Smooth muscle cell (in vitro differentiated cells): ENCODE results near the gene PLA2G4A. TPM values are rescaled to one million over a fixed set of nuclear protein-coding genes. Genes with fewer than 3 reads are reported as not detected.

Experiments used
- DNase-seq: peaks from one replicate; lab custom pipeline; 2025; ENCODE audit not compliant: unreplicated experiment; lab: John Stamatoyannopoulos, UW
- H2AFZ ChIP-seq: fragments of 200-600 bp; sonication (generic); 2 replicates; pipeline ENCODE4 v1.6.0; 2016; ENCODE audit warnings: antibody characterized with exemption, low read depth, mild to moderate bottlenecking
- H3F3A ChIP-seq: fragments of 200-600 bp; sonication (generic); 2 replicates; pipeline ENCODE4 v1.6.0; 2017; ENCODE audit warnings: antibody characterized with exemption, low read depth
- H3K27ac ChIP-seq: fragments of 200-600 bp; sonication (generic); 2 replicates; pipeline ENCODE4 v1.5.1; 2016; ENCODE audit warnings: low read depth, mild to moderate bottlenecking
- H3K27me3 ChIP-seq: fragments of 200-600 bp; sonication (generic); 2 replicates; pipeline ENCODE4 v1.6.1; 2016; ENCODE audit warnings: low read depth, mild to moderate bottlenecking
- H3K36me3 ChIP-seq: fragments of 200-600 bp; sonication (generic); 2 replicates; pipeline ENCODE4 v1.5.1; 2016; ENCODE audit warnings: low read depth
- H3K4me1 ChIP-seq: fragments of 200-600 bp; sonication (generic); 2 replicates; pipeline ENCODE4 v1.5.1; 2016; ENCODE audit warnings: low read depth
- H3K4me2 ChIP-seq: fragments of 200-600 bp; sonication (generic); 2 replicates; pipeline ENCODE4 v1.6.0; 2016; ENCODE audit warnings: mild to moderate bottlenecking
- H3K4me3 ChIP-seq: fragments of 200-600 bp; sonication (generic); 2 replicates; pipeline ENCODE4 v1.5.1; 2016; ENCODE audit warnings: mild to moderate bottlenecking
- H3K79me2 ChIP-seq: fragments of 200-600 bp; sonication (generic); 2 replicates; pipeline ENCODE4 v1.6.0; 2016; ENCODE audit warnings: low read depth, mild to moderate bottlenecking
- H3K9ac ChIP-seq: fragments of 200-600 bp; sonication (generic); 2 replicates; pipeline ENCODE4 v1.6.0; 2016; ENCODE audit warnings: low read depth
- H3K9me3 ChIP-seq: fragments of 200-600 bp; sonication (generic); replicated peaks from 2 replicates; pipeline ENCODE4 v1.5.1; 2016; ENCODE audit warnings: low read depth
- H4K20me1 ChIP-seq: fragments of 200-600 bp; sonication (generic); 2 replicates; pipeline ENCODE4 v1.6.0; 2016; ENCODE audit warnings: low read depth
- WGBS: methylation state at CpG from one replicate; pipeline ENCODE4 v1.1.7; 2016; ENCODE audit warnings: low lambda C conversion rate; 5-methylcytosine and 5-hydroxymethylcytosine counted together
- polyA plus RNA-seq: library from polyadenylated mRNA; unstranded; fragments of >200 nt; fragmentation: Nextera tagmentation; extraction: Ambion mirVana; gene quantifications from 2 replicates; pipeline ENCODE4 v1.2.1, GENCODE V29; 2016
- total RNA-seq: library from RNA; depleted of rRNA; stranded (reverse); fragments of >200 nt; gene quantifications from 2 replicates; pipeline ENCODE4 v1.2.3, GENCODE V29; 2014
- TF ChIP-seq, protein P1 (sequence below): fragments of 200-600 bp; sonication (generic); IDR thresholded peaks from 2 replicates; pipeline ENCODE4 v1.5.1; 2017; ENCODE audit warnings: borderline replicate concordance, mild to moderate bottlenecking, antibody characterized with exemption; ENCODE audit not compliant: insufficient read depth, poor library complexity, severe bottlenecking

PLA2G4A gene
- total and polyA plus RNA-seq, 2 experiments from 2014 or later: 3.3 to 7.8 TPM

DNA sequence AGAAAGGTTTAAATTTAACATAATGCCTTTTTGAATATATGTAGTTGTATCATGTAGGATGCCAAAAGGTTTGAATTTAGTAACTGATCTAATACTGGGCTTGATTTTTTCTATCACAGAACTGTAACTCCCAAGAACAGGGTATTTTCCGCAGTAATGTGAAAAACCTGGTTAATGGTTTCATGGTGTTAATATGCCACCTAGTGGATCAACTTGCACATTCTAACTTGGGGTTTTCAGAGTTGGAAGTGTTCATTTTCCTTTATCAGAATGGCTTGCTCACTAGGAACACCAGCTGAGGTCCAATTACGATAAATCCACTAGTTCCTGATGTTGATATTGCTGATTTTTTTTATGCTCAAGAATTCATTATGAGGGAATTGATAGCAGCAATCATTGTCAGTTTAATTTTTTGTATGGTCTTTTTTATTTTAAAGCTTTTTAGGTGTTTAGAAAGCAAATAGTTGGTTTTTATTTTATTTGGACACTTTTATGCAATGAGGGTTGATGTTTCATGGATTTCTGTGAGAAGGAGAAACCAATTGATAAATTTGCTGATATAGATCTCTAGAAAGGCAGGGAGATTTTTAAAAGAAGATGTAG lies 157.2 kb downstream of the PLA2G4A start:
- 24% methylated on average over 2 of the region's 2 CpGs for WGBS
- DNase-seq: no peak

DNA sequence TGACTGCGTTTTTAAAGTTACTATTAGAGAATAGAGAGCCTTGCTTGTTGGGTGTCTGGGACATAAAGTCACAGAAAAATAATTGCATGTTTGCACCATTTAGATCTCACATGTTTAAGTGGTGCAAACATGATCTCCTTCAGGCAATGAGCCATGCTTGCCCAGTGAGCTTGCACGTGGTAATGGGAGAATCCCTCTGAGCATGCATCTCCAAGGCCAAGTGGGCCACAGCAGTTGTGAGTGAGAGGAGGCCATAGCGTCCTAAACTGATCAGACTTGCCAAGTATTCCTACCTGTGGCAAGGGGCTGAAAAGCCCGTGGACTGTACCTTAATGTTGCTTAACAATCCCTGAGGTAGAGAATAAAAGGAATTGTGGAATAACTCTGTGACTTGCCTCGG lies 158.3 kb downstream of the PLA2G4A start:
- 80% methylated on average over 5 of the region's 5 CpGs for WGBS
- TF ChIP-seq, protein P1, sequence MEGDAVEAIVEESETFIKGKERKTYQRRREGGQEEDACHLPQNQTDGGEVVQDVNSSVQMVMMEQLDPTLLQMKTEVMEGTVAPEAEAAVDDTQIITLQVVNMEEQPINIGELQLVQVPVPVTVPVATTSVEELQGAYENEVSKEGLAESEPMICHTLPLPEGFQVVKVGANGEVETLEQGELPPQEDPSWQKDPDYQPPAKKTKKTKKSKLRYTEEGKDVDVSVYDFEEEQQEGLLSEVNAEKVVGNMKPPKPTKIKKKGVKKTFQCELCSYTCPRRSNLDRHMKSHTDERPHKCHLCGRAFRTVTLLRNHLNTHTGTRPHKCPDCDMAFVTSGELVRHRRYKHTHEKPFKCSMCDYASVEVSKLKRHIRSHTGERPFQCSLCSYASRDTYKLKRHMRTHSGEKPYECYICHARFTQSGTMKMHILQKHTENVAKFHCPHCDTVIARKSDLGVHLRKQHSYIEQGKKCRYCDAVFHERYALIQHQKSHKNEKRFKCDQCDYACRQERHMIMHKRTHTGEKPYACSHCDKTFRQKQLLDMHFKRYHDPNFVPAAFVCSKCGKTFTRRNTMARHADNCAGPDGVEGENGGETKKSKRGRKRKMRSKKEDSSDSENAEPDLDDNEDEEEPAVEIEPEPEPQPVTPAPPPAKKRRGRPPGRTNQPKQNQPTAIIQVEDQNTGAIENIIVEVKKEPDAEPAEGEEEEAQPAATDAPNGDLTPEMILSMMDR: no peak

More for the DNA sequence above, 157.2 kb downstream of the PLA2G4A start:
- Histone ChIP-seq H3K27me3 (no peaks in the 10 kb centered on the region), H3K9me3 (no peaks in the 10 kb centered on the region), H3K9ac (no peak overlapping the region), H3K36me3 (no peaks in the 10 kb centered on the region), H3K4me3 (no peak overlapping the region), H3K27ac (no peak overlapping the region), H3K4me1 (peaks cover 3% of the 10 kb centered on the region), H4K20me1 (no peaks in the 10 kb centered on the region), H3K4me2 (no peak overlapping the region), H2AFZ (peak overlapping the region; percentile 46), H3F3A (no peaks in the 10 kb centered on the region), H3K79me2 (no peaks in the 10 kb centered on the region)
- TF ChIP-seq, protein P1: peak; percentile 79

DNA sequence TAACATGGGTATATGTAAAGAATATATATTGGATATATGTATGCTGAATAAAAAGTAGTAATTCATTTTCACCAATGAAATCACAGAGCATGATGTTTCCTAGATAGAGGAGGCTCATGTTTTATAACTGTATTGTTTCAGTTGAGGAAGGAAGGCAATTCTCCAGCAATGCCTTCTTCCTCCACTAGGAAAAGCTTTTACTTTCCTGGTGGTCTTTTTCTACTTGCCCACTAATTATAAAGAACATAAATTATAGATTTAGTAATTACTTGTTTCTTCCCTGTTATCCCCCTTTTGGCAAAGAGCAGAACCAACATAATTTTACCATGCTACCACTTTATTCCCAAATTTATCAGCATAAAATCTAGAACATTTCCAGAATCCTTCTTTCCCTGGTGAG lies 159.0 kb downstream of the PLA2G4A start:
- no peaks in the 10 kb centered on the region for H3K79me2 ChIP-seq
- no peaks in the 10 kb centered on the region for H3K9me3 ChIP-seq
- H3K36me3 ChIP-seq: no peaks in the 10 kb centered on the region
- H3K4me1 ChIP-seq: peaks cover 3% of the 10 kb centered on the region
- no peaks in the 10 kb centered on the region for H4K20me1 ChIP-seq
- no peak for DNase-seq
- H2AFZ ChIP-seq: no peak overlapping the region
- no peak overlapping the region for H3K9ac ChIP-seq
- H3K27ac ChIP-seq: no peak overlapping the region
- no peaks in the 10 kb centered on the region for H3K27me3 ChIP-seq
- H3K4me2 ChIP-seq: no peak overlapping the region
- TF ChIP-seq, protein P1: peak; percentile 24
- no peak overlapping the region for H3K4me3 ChIP-seq
- H3F3A ChIP-seq: no peaks in the 10 kb centered on the region

More for the DNA sequence above, 158.3 kb downstream of the PLA2G4A start:
- H4K20me1 ChIP-seq: no peaks in the 10 kb centered on the region
- no peaks in the 10 kb centered on the region for H3F3A ChIP-seq
- H3K9ac ChIP-seq: no peak overlapping the region
- no peak overlapping the region for H3K4me3 ChIP-seq
- peaks cover 3% of the 10 kb centered on the region for H3K4me1 ChIP-seq
- no peaks in the 10 kb centered on the region for H3K36me3 ChIP-seq
- no peak overlapping the region for H2AFZ ChIP-seq
- no peaks in the 10 kb centered on the region for H3K9me3 ChIP-seq
- no peak overlapping the region for H3K4me2 ChIP-seq
- no peak overlapping the region for H3K27ac ChIP-seq
- H3K79me2 ChIP-seq: no peaks in the 10 kb centered on the region
- no peak for DNase-seq
- H3K27me3 ChIP-seq: no peaks in the 10 kb centered on the region

DNA sequence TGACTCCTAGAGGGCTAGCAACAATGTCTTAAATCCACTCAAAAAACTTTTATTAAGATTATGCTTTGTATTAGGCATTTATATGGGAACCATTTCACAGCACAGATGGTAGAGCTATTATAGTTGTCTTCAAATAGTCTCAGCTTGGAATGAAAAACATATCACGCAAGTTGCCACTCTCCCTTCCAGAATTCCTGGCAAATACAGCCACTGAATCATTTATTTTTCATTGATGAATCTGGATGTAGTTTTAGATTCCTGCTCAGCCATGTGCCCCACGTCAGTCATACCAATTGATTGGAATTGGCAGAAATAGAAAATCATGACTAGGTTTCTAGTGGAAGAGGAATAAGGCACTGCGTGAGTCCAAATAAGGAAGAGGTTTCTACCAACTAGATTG lies 165.2 kb downstream of the PLA2G4A start:
- no peak overlapping the region for H3K9ac ChIP-seq
- no peaks in the 10 kb centered on the region for H4K20me1 ChIP-seq
- no peaks in the 10 kb centered on the region for H3K79me2 ChIP-seq
- no peaks in the 10 kb centered on the region for H3F3A ChIP-seq
- no peaks in the 10 kb centered on the region for H3K36me3 ChIP-seq
- no peaks in the 10 kb centered on the region for H3K4me1 ChIP-seq
- H3K4me3 ChIP-seq: no peak overlapping the region
- no peak overlapping the region for H3K4me2 ChIP-seq
- 93% methylated on average over 3 of the region's 3 CpGs for WGBS
- H3K27ac ChIP-seq: no peak overlapping the region
- TF ChIP-seq, protein P1: no peak
- peaks cover 6% of the 10 kb centered on the region for H3K27me3 ChIP-seq
- no peak for DNase-seq
- no peaks in the 10 kb centered on the region for H3K9me3 ChIP-seq
- H2AFZ ChIP-seq: no peak overlapping the region
